ENCODE measurements around the gene FN1.

Gene FN1

DNA sequence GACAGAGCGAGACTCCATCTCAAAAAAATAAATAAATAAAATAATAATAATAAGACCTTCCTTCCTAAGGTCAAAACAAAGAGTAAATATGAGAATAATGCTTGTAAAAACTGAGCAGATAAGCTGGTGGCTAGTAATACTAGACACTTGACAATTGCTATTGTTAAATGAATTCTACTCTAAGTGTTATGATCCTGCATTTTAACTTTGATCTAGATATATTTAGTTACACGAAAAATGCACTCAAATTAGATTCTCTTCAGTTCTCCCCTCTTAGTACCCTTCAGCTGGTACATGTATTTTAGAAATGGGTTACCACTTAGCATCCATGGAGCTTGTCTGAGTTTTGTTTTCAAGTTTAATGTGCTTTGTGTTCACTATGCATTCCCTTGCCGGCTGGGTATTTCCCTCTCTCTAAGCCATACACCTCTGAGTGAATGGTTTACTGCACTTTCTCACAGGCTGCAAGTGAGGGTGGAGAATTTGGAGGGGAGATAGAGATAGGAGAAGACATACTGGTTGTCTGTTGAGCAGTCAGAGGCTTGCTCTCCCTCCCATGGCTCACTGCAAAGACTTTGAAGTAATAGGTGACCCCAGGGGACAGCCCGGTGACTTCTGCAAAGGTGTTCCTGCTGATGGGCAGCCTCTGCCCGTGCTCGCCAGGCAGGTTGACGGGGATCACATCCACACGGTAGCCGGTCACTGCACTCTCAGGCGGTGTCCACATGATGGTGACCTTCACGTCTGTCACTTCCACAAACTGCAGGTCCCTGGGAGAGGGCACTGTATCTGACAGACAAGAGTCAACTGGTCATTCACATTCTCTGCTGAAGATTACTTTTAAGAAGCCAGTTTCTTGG is 29.9 kb downstream of the FN1 start:
- DNase-seq = no peak

DNA sequence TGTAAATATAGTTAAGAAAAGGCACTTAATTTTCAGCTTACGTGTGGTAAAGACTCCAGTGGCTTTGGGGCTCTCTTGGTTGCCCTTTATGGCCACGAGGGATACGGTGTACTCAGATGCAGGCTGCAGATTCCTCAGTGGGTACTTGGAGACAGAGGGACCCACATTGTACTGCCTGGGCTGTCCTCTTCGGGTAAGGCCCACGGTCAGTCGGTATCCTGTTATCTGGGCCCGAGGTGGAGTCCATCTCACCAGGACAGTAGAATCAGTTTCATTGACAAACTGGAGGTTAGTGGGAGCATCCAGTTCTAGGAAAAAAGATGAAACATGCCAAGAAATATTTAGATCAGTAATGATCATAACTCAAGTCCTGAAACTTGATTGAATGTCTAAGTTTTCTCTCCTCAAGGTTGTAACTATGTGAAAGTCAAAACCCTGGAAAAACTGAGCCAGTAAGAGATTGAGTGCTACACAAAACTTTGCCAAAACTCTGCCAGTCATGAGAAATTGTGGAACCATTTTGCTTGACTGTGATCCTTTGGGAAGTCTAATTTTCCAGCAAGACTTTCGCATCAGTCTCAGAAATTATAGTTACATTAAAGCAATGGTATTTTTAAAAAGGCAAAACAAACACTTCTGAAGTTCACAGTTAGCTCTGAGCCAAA is 31.4 kb downstream of the FN1 start:
- DNase-seq = no peak

DNA sequence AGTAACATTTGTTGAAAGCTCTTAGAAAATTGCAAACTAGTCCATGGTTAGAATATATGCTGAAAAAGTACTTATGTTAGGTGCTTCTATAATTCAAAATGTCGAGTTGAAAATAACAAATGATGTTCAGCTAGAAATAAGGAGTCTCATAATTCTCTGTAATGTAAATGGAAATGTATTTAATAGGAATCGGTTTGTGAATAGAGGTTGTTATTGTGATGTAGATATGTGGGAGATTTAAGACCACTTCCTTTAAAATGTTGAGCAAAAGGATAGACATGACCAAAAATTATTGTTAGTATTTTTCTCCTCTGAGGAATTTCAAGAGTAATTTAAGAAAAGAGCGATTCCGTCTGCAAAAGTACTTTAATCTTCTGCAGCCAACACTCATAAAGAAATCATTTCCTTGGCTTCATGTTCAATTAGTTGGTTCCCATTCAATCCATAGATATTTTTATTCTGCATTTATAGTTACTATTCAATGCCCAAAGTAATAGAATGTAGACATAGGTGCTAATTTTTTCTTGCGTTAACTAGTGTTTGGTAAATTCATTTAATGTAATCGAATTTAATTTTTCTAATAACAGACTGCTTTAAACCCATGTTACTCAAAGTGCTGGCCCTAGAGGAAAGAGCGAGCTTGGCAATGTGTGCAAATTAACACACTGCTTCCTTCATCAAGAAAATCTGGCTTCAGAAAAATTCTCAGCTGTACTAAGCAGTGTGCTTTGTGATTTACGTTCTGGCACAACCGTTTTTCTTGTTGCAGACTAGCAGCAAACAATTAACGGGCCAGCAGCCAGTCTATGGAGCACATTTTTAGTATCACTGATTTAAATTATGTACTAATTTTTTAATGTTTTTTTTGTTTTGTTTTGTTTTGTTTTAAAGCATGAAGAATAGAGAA is 32.2 kb downstream of the FN1 start:
- no peak for DNase-seq

DNA sequence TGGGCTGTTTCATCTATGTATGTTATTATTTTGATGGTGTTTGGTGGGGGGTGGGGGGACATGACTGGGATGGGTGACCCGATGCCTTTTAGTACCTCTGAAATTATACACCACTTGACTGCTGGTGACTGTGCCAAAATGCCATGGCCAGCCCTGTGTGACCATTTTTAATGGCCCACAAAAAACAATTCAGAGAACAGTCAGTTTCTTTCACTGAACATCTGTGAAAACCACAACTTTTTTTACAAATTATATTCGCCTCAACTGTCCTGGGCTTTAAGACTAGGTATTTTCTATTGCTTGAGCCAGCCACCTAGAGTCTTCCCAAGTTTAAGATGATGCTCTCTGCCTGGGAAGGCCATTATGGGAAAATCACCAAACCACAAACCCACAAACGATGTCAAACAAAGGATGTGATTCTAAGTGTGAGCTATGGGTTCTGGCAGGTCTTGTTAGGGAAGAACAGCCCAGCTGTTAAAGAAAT is 33.9 kb downstream of the FN1 start:
- peak; percentile 35 for DNase-seq

DNA sequence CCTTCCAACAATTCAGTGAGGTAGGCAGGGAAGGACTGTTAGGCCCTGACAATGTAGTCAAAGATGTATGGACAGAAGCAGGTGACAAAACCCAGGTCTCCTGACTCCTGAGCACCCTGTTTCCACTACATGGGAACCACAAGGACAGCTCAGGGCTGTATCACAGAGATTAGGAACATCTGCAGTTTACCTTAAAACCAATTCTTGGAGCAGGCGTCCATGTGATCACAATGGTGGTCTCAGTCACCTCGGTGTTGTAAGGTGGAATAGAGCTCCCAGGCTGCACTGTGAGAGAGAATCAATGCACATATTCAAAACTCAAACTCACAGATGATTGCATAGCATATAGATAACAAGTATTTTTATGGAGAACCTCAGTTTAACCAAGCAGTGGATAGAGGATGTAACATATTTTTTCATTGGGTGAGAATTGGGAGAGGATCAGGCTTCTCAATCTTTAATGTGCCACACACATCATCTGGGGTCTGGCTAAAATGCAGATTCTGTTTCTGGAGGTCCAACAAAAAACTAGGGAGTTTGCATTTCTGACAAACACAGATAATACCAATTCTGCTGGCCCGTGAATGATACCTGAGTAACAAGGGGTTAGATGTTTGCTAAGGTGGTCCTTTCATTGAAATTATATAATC is 36.7 kb downstream of the FN1 start:
- no peak for DNase-seq

DNA sequence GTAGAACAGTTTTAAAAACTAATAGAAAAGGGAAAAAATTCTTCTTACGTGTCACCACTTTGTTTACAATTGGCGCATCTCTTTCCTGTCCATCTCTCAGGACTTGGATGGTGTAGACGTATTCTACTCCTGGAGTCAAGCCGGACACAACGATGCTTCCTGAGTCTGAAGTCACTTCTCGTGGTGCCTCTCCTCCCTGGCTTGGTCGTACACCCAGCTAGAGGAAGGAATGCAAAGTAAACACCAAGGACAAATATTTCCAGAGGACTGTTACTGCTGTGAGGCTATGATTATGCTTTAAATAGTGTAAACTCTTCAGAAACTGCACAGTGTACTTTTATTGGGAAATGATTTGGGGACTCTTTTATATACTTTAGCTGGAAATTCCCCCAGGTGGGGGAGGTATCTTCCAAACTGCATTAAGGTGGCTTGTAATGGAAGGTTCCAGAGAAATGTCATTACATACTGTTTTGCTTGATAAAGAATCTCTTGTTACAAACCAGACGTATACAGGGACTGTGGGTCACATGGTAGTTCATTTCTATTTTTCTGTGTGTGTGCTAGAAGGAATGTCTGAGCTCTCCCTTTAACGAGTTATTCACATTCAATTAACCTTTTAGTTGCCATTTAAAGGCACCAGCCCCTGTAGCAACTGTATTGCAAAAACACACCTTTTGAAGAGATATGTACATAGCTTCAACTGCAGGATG is 38.1 kb downstream of the FN1 start:
- no peak for DNase-seq

DNA sequence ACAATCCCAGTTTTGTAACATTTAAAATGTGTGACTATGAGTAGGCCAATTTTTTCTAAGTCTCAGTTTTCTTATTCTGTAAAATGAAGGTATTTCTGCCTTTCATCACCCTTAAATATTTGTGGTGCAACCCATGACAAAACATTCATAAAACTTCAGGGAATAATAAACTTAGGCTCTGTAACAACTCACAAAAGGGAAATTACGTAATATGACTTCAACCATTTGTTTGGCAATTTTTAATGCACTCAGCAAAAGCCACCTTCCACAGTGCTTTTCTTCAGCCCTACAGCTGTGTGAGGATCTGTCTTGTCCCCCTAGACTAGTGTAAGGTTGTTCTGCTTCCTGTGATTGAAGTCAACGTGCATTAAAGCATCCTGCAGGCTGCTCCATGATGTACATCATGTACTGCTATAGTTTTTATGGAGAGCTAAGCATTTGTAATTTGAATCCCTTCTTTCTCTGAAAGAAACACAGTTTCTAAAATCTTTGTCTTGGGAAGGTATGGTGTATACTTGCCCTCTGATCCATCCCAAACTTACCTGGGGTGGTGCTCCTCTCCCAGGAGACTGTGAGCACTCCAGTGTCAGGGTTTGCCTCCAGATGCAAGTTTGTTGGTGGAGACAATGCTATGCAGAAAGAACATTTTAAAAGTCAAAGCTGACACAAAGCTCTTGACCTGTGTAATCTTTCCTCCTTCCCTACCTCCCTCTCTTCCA is 39.1 kb downstream of the FN1 start:
- no peak for DNase-seq

DNA sequence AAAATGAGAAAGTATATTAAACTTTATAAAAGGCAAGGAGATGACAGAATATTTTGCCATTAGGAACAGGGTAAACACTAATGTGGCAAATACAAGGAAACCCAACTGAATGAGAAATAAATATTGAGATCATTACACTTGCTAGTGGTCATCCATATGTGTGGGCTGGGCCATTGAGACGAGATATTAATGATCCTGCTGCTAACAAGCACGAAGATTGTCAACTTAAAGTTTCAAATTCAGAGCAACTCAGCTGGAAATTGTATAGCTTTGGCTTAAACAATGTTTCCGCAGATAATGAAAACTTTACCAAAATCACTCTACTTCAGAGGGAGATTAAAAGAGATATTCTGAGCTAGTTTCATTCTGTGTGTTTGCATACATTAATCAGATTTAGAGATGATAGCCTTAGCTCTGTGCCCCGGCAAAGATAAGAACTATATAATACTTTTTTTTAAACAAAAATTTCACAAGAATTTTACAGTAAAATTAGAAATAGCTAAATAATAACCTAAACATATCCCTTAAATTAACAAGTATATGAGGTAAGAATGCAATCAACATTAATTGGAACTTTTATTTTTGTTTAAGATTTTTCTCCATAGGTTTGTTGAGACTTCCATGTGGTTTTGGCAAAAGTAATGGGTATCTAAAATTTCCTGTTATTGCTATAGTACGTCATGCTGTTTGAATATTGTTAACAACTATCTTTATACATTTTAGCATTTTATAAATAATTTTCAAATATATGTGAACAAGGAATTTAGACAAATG is 40.0 kb downstream of the FN1 start:
- no peak for DNase-seq

DNA sequence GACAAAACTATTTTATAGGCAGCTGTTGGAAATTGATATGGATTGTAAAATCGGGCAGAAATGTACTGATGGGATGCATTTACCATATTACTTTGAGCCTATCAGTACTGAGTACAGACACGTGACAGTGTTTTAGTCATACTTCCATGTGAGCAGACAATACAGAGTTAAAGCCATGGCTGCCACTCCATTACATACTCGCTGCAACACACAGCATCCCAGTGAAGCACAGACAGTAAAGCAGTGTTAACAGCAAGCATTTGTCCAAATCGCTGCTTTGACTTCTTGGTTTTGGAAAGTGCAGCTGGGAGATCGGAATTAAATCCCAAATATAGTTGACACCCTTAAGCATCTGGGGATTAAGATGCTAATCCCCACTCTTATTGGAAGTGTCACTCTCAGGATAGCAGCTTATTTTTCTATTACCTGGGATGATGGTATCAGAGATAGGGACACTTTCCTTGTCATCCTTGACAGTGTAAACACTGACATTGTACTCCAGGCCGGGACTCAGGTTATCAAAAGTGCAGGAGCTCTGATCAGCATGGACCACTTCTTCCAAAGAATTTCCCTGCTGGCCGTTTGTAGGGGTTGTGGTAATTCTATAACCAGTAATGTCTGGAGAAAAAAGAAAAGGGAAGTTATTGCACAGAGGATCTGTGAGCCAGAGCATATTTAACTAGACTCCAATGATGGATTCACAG is 41.6 kb downstream of the FN1 start:
- DNase-seq = no peak

DNA sequence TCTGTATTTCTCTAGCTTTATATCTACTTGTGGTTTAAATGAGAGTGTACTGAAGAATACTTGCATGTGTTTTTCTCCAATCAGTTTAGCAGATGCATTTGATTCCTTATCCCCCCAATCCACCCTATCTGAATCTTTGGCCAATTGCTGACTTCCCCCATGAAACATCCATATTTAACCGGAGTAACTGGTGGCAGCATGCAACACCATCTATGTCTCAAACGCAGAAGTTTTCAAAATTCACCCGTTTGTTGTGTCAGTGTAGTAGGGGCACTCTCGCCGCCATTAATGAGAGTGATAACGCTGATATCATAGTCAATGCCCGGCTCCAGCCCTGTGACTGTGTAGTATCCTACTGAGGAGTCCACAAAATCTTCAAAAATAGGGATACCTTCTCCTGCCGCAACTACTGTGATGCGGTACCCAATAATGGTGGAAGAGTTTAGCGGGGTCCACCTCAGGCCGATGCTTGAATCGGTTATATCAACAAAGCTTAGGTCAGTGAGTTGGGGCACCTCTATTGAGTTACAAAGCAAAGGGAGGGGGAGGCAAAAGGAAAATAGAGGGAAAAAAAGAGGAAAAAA is 43.1 kb downstream of the FN1 start:
- no peak for DNase-seq

DNA sequence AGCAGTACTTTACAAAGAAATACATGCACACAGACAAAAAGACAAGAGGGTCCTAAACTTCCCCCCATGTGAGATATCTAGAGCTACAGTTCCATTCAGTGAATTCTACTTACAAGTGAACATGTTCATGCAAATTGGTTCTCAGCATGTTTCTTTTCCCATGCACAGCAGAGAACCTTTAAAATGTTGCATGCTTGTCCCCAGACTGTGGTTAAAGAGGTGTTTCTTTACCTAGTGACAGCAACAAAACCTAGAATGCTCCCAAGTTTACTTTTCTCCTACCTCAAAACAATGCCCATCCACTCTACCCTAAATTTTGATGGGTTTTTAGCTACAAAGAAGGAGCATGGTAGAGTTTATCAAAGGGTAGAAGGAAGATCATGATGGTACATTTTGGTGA is 43.7 kb downstream of the FN1 start:
- no peak for DNase-seq

DNA sequence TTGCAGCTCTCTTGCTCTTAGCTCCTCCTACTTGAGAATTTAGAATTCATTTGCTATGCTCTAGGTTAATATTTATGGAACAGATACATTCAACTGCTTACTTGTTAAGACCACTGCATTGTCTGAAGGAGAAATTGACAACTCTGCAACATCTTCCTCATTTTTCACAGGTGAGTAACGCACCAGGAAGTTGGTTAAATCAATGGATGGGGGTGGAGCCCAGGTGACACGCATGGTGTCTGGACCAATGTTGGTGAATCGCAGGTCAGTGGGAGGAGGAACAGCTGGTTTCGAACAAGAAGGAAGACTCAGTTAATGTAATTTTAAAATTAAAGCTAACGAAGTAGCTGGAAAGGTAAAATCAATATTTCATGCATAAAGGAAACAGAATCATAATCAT is 44.3 kb downstream of the FN1 start:
- DNase-seq = no peak

DNA sequence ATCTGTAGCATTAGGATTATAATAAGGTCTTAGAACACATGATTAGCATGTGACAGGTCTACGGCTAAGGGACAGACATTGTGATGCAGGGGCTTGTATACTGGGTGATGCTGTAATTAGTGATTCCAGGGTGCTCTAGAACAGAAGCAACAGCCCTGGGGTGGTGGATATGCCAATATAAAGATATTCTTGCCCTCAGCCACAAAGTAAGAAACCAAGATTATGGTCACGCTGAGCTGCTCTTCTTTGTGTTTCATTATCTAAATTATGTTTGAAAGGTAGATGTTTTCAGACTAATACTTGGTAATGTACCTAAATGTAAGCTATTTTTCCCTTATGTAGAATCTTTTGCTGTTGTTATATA is 45.3 kb downstream of the FN1 start:
- no peak for DNase-seq

DNA sequence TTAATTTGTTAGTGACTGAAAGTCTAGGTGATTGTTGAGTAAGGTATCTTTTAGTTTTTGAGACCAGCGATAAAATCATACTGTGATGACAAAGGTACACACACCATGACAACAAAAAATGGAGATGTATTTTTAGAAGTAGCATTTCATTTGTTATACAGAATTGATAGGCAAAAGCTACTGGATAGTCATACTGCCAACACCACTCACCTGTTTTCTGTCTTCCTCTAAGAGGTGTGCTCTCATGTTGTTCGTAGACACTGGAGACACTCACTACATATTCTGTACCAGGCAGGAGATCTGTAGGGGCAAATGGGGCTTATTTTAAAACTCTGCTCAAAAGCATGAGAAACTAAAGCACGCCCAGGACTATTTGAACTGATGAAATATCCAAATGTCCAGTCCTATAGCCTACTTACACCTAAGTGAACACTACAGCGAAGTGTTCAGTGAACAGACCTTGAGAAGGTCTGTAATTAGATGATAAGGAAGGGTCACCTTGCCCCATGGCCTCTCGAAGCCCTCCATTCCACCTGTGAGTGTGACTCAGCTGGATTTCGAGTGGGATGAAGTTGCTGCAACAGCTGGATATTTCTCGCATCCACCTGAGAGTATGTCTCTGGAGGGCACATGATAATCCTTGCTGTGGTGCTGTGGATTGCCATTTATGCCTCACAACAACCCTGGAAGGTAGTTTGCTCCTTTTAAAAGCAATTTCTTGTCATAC is 47.7 kb downstream of the FN1 start:
- DNase-seq = no peak

DNA sequence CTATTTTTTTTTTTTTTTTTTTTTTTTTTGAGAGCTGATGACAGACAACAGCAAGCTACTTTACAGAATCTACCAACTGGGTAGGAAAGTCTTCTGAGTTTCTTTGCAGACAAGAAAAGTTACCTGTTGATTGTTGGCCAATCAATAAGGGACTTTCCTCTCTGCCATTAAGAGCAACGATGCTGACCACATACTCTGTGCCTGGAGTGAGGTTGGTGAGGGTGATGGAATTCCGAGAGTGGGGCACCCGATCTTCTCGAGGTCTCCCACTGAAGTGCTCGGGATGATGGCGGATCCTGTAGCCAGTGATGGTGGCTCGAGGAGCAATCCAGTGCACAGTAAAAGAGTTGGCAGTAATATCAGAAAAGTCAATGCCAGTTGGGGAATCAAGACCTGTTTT is 49.3 kb downstream of the FN1 start:
- DNase-seq = no peak

DNA sequence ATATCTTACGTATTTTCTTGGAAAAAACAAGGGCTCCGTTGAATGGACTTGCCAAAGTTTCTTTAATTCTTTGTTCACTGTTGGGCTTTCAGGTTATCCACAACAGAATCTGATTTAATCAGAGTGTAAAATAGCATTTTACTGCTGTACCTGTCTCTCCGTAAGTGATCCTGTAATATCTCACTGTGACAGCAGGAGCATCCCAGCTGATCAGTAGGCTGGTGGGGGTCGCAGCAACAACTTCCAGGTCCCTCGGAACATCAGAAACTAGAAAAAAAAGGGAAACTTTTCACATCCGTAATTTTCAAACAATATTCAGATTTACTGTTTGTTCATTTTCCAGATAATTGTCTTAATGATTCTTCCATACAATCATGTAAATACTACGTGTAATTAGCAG is 51.2 kb downstream of the FN1 start:
- DNase-seq = no peak

DNA sequence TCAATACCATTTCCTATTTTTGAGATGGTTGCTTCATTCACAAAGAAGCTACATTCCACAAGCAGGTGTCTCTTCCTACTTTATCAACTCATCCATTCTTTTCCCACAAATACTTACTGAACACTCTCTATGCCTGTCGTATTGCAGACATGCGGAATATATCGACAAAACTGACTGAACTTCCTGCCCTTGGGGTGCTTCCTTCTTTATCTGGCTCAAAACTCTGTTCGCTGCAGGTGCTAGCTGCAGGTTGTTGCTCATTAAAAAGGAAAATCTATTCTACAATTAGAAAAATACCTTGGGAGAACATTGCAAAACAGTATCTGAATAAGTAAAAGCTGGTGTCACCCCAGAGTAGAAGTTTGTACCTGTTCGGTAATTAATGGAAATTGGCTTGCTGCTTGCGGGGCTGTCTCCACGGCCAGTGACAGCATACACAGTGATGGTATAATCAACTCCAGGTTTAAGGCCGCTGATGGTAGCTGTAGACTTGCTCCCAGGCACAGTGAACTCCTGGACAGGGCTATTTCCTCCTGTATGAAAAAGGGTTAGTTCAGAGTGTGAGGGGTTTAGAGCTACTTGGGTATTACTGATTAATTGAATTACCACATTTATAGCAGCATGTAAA is 52.1 kb downstream of the FN1 start:
- no peak for DNase-seq

DNA sequence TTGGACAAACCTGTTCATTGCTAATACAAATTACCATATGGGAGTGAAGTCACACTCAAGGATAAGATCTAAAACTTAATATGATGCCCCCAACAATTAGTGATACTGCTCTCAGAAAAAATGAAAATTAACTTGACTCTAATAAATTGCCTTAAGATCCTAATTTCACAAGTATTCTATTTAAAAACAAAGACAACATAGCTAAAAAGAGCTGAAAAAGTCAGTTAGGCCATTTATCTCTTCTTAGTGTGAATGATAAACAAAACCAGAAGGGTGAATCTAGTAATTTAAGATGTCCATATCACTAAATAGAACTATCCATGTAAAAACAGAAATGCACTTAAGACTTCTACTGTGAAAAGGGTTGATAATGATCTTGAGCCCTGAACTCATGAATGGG is 53.4 kb downstream of the FN1 start:
- no peak for DNase-seq

DNA sequence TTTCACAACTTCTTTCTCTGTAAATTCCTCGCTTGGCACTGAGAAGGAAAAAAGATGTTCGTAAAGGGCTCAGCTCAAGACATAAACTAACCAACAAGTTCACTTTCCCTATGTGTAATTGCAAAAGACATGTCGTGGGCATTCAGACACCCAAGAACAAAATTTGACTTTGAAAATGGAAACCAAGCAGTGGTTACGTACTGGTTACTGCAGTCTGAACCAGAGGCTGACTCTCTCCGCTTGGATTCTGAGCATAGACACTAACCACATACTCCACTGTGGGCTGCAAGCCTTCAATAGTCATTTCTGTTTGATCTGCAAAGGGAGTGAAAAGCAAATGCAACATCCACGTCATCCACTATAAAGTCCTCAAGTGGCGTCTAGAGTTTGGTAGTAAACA is 53.9 kb downstream of the FN1 start:
- DNase-seq = no peak

Data from NCI-H2107 (cell line).